ENCODE results near the gene GXYLT2. TPM values are rescaled to one million over a fixed set of nuclear protein-coding genes. Genes with fewer than 3 reads are reported as not detected.

The GXYLT2 gene
- total and polyA plus RNA-seq, 2 of the 13 experiments (the other 11 are each of a cell fraction or from before 2014, with no cell fraction given): 4.3 to 6.9 TPM

GRCh38 chr3:72847751-72848702, 39.8 kb upstream of the GXYLT2 start, which contains the start of gene SHQ1 (continued):
- TF ChIP-seq USF2 (IDR thresholded peaks at IDR 0.05; ENCODE audit: low read depth, low read length): no peak
- TF ChIP-seq USF2 (CRISPR knock-in tag; IDR thresholded peaks at IDR 0.05; ENCODE audit: borderline replicate concordance): no peak
- TF ChIP-seq CHCHD3 (CRISPR knock-in tag; IDR thresholded peaks at IDR 0.05): peak; percentile 87; the same call in 1 of the 2 replicates
- TF ChIP-seq RFXAP (CRISPR knock-in tag; IDR thresholded peaks at IDR 0.05; ENCODE audit: borderline replicate concordance): peak; percentile 86; the same call in 1 of the 2 replicates
- 0 out of 2 replicates have a peak, but pooled peaks have one; percentile 76 for TF ChIP-seq BRCA1 (CRISPR knock-in tag; IDR thresholded peaks at IDR 0.05)
- TF ChIP-seq MNT (IDR thresholded peaks at IDR 0.05): peak; percentile 85
- no peak for TF ChIP-seq ZFP82 (CRISPR knock-in tag; IDR thresholded peaks at IDR 0.05; ENCODE audit: borderline replicate concordance)
- no peak for TF ChIP-seq ZNF878 (CRISPR knock-in tag; IDR thresholded peaks at IDR 0.05)
- TF ChIP-seq SKI (IDR thresholded peaks at IDR 0.05; ENCODE audit: partially characterized antibody): no peak
- TF ChIP-seq ZNF331 (CRISPR knock-in tag; IDR thresholded peaks at IDR 0.05): peak; percentile 78
- TF ChIP-seq CBX5 (CRISPR knock-in tag; IDR thresholded peaks at IDR 0.05; ENCODE audit: borderline replicate concordance): no peak; the same call in none of the 2 replicates
- no peak for TF ChIP-seq PLSCR1 (CRISPR knock-in tag; IDR thresholded peaks at IDR 0.05; ENCODE audit: borderline replicate concordance)
- TF ChIP-seq, protein P1, sequence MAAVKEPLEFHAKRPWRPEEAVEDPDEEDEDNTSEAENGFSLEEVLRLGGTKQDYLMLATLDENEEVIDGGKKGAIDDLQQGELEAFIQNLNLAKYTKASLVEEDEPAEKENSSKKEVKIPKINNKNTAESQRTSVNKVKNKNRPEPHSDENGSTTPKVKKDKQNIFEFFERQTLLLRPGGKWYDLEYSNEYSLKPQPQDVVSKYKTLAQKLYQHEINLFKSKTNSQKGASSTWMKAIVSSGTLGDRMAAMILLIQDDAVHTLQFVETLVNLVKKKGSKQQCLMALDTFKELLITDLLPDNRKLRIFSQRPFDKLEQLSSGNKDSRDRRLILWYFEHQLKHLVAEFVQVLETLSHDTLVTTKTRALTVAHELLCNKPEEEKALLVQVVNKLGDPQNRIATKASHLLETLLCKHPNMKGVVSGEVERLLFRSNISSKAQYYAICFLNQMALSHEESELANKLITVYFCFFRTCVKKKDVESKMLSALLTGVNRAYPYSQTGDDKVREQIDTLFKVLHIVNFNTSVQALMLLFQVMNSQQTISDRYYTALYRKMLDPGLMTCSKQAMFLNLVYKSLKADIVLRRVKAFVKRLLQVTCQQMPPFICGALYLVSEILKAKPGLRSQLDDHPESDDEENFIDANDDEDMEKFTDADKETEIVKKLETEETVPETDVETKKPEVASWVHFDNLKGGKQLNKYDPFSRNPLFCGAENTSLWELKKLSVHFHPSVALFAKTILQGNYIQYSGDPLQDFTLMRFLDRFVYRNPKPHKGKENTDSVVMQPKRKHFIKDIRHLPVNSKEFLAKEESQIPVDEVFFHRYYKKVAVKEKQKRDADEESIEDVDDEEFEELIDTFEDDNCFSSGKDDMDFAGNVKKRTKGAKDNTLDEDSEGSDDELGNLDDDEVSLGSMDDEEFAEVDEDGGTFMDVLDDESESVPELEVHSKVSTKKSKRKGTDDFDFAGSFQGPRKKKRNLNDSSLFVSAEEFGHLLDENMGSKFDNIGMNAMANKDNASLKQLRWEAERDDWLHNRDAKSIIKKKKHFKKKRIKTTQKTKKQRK (IDR thresholded peaks at IDR 0.05; ENCODE audit: low read length): no peak
- TF ChIP-seq, protein P2, sequence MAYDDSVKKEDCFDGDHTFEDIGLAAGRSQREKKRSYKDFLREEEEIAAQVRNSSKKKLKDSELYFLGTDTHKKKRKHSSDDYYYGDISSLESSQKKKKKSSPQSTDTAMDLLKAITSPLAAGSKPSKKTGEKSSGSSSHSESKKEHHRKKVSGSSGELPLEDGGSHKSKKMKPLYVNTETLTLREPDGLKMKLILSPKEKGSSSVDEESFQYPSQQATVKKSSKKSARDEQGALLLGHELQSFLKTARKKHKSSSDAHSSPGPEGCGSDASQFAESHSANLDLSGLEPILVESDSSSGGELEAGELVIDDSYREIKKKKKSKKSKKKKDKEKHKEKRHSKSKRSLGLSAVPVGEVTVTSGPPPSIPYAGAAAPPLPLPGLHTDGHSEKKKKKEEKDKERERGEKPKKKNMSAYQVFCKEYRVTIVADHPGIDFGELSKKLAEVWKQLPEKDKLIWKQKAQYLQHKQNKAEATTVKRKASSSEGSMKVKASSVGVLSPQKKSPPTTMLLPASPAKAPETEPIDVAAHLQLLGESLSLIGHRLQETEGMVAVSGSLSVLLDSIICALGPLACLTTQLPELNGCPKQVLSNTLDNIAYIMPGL (CRISPR knock-in tag; IDR thresholded peaks at IDR 0.05; ENCODE audit: borderline replicate concordance in 1 of 2, low read depth in 1 of 2): peak; percentile 72 to 76; a peak in 3 of 4 replicates
- 0 out of 2 replicates have a peak, but pooled peaks have one; percentile 52 for TF ChIP-seq GFI1 (CRISPR knock-in tag; IDR thresholded peaks at IDR 0.05; ENCODE audit: borderline replicate concordance)
- TF ChIP-seq KLF6 (CRISPR knock-in tag; IDR thresholded peaks at IDR 0.05): peak; percentile 91
- no peak for TF ChIP-seq TAF15 (IDR thresholded peaks at IDR 0.05; ENCODE audit: low read depth, low read length, poor library complexity, severe bottlenecking)

Measured in HepG2 (cell line).